Spinal cord (tissue), 10 donors: Measurements from ENCODE around the gene PCP4L1. TPM values are rescaled to one million over a fixed set of nuclear protein-coding genes. Genes with fewer than 3 reads are reported as not detected.

Experiments
- DNase-seq, 6 donors: peaks; one replicate each; pipeline versions ENCODE4 v3.0.0 to v3.0.0-alpha.2; 2013 to 2015; ENCODE audit warnings: low spot score in 6 of 6, low read depth in 4 of 6
- H3K27ac ChIP-seq: one replicate; pipeline ENCODE4 v1.5.1; 2013; ENCODE audit warnings: low read depth, low read length, control low read depth
- H3K27me3 ChIP-seq: one replicate; pipeline ENCODE4 v1.6.1; 2013; ENCODE audit warnings: low read length; ENCODE audit not compliant: control insufficient read depth, insufficient read depth
- H3K36me3 ChIP-seq: one replicate; pipeline ENCODE4 v1.6.1; 2013; ENCODE audit warnings: low read length; ENCODE audit not compliant: control insufficient read depth, insufficient read depth
- H3K4me1 ChIP-seq: one replicate; pipeline ENCODE4 v1.6.1; 2013; ENCODE audit warnings: low read length; ENCODE audit not compliant: control insufficient read depth, insufficient read depth
- H3K4me3 ChIP-seq: one replicate; pipeline ENCODE4 v1.5.1; 2013; ENCODE audit warnings: low read depth, low read length, control low read depth
- H3K9me3 ChIP-seq: one replicate; pipeline ENCODE4 v1.6.1; 2013; ENCODE audit warnings: low read length; ENCODE audit not compliant: control insufficient read depth, insufficient read depth
- WGBS: methylation state at CpG from one replicate; pipeline ENCODE4 v1.1.5; 2013; ENCODE audit warnings: missing lambda C conversion rate; ENCODE audit not compliant: insufficient coverage; 5-methylcytosine and 5-hydroxymethylcytosine counted together
- polyA plus RNA-seq, 2 donors: library from polyadenylated mRNA; unstranded; fragments of 120-200 nt; gene quantifications; one replicate each; pipeline ENCODE4 v1.2.1, GENCODE V29; 2013; ENCODE audit not compliant: insufficient read length in 2 of 2
- total RNA-seq, 2 donors: library from RNA; depleted of rRNA in 1 of 2; stranded (reverse); fragments of 120-200 nt in 1 of 2; fragments of >200 nt in 1 of 2; gene quantifications; one replicate each; pipeline versions ENCODE4 v1.2.3 to v1.2.4, GENCODE V29; 2013 to 2014
- donor health status: healthy.

PCP4L1 gene
- total and polyA plus RNA-seq, 4 donors = 18.6 to 113 (median 92.5) TPM

DNA sequence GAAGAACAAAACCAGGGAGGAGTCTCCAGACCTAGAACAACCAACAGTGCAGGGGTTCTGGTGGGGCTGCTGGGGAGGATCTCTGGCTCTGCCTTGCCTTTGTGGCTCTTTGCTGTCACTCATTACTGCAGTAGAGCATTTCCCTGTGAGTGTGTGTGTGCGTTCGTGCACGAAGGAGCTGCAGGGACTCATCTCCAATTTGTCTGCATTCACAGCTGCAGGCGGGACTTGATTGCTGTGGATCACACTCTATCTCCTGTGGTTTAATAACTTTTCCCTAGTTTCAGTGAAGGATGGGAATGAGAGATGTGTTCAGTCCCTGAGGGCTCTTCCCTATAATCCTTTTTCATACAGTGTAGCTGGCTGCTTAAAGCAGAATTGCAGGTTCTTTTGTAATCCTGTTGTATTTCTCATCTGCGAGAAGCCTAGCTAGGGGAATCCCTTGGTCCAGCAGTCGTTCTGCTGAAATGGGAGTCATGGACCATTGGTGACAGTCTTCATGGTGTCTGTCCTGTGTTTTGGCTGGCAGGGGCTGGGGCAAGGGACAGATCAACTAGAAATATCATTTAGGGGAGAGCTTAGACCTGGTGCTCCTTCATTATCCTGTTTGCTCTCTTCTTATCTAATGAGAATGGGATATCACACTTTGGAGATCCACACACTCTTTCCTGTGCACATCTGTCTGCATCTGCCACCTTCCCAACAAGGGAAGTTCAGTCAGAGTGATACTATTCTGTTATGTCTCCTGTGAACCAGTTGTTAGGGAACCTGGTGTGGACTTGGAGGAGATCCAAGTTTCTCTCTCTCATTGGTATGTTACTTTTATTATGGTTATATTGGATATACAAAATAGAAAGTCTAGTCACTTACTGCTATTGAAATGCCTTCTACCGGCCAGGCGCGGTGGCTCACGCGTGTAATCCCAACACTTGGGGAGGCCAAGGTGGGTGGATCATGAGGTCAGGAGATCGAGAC, 3.0 kb downstream of the PCP4L1 start:
- no peak overlapping the region for H3K27ac ChIP-seq
- H3K4me3 ChIP-seq = peak overlapping the region; percentile 0
- H3K36me3 ChIP-seq = no peaks in the 10 kb centered on the region
- H3K9me3 ChIP-seq = no peaks in the 10 kb centered on the region
- H3K27me3 ChIP-seq = peaks cover 10% of the 10 kb centered on the region
- DNase-seq = peak in 3 of 6 donors; percentile 10 to 91 (median 35)
- peaks cover 13% of the 10 kb centered on the region for H3K4me1 ChIP-seq
- WGBS = 84% methylated on average over 7 of the region's 12 CpGs

- H3K36me3 ChIP-seq = no peaks in the 10 kb centered on the region
- H3K4me3 ChIP-seq = no peak overlapping the region
- no peak for DNase-seq
- no peaks in the 10 kb centered on the region for H3K27me3 ChIP-seq
- 89% methylated on average over 2 of the region's 5 CpGs for WGBS
- H3K27ac ChIP-seq = no peak overlapping the region
- H3K9me3 ChIP-seq = no peaks in the 10 kb centered on the region
- H3K4me1 ChIP-seq = peaks cover 8% of the 10 kb centered on the region
Observed at GRCh38 chr1:161265305-161265704, 6.8 kb downstream of the PCP4L1 start.

GRCh38 chr1:161266202-161266601, 7.7 kb downstream of the PCP4L1 start:
- Histone ChIP-seq H3K36me3 (no peaks in the 10 kb centered on the region), H3K27ac (no peak overlapping the region), H3K9me3 (no peaks in the 10 kb centered on the region), H3K4me3 (no peak overlapping the region), H3K27me3 (no peaks in the 10 kb centered on the region), H3K4me1 (peaks cover 4% of the 10 kb centered on the region)
- DNase-seq = peak in 1 of 6 donors; percentile 67
- WGBS = no CpG with 5 or more reads among the region's 3 CpGs

DNA sequence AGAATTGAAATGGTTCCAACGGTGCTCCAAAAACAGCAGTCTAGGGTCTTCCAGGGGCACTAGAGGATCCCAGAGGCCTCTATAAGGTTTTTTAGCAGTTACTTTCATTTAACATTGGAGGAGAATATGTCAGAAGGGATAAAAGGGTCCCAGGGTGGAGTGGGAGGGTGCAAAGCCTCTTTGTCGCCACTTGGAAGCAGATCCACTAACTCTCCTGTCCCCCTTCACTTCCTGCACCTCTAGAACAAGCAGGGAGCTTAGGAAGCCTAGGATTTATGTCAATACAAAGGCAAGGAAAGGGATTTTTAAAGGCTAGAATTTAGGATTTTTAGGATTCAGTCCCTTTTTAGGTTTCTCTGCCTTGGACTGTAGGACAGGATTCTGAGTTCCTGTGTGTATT, 8.3 kb downstream of the PCP4L1 start:
- peak in 1 of 6 donors; percentile 46 for DNase-seq
- Histone ChIP-seq H3K27ac (no peak overlapping the region), H3K9me3 (no peaks in the 10 kb centered on the region), H3K4me3 (no peak overlapping the region), H3K4me1 (peaks cover 3% of the 10 kb centered on the region), H3K27me3 (no peaks in the 10 kb centered on the region), H3K36me3 (no peaks in the 10 kb centered on the region)
- WGBS = 20% methylated on average over 1 of the region's 2 CpGs

DNA sequence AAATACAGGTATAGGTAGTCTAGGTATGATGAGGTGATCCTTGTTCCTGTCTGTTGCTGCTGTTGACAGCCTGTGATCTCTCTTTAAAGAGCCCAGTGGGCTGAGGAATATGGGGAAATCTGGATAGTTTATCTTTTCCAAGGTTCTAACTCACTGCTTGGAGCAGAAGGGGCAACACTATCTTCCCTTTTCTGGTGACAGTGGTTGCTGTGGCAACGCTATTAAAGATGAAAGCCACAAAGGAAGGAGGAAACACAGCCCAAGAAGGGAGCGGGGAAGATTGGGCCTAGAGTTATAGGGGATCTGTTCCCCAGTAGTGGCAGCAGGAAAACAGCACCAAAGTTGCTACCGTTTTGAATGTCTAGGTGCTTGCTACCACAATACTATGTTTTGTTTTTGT, 8.8 kb downstream of the PCP4L1 start:
- Histone ChIP-seq H3K27me3 (no peaks in the 10 kb centered on the region), H3K36me3 (no peaks in the 10 kb centered on the region), H3K9me3 (no peaks in the 10 kb centered on the region), H3K4me3 (no peak overlapping the region), H3K27ac (no peak overlapping the region), H3K4me1 (peaks cover 3% of the 10 kb centered on the region)
- peak in 1 of 6 donors; percentile 60 for DNase-seq
- WGBS = 32% methylated on average over 2 of the region's 3 CpGs

DNA sequence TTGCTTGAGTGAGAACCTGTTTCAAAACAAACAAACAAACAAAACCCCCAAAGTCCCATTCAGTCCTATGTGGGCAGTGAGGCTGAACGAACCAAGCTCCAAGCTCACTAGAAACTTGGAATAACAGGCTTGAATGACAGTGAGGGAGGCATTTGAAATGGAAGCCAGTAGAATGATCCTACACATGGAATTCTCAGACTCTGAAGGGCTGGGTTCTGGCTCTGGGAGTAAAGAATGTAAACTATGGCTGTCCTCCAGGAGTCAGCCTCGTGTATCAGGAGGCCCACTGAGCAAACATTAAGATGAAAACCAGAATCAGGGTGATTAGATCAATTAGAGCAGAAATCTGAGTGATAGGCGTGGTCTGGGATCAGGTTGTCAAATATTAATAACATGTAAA, 14.9 kb downstream of the PCP4L1 start:
- Histone ChIP-seq H3K4me3 (no peak overlapping the region), H3K9me3 (no peaks in the 10 kb centered on the region), H3K36me3 (no peaks in the 10 kb centered on the region), H3K4me1 (no peaks in the 10 kb centered on the region), H3K27ac (no peak overlapping the region), H3K27me3 (no peaks in the 10 kb centered on the region)
- 42% methylated on average over 1 of the region's 3 CpGs for WGBS
- DNase-seq = no peak

DNA sequence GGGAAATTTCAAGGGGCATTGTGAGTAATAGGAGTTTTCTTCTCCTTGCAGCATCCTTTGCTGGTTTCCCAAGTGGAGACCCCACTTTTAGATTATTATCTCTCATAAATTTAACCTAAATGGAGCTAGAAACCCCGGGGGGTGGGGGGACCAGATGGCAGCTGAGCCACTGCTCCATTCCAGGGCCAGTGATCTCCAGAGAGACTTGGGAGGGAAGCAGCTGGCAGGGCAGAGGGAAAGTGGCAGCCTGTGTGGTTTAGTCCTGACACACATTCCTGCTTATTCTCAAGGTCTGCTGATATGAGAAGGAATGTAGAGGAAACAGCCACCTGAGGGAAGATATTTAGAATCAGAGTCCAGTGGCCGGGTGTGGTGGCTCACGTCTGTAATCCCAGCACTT, 16.3 kb downstream of the PCP4L1 start:
- Histone ChIP-seq H3K27me3 (no peaks in the 10 kb centered on the region), H3K27ac (no peak overlapping the region), H3K36me3 (no peaks in the 10 kb centered on the region), H3K4me1 (no peaks in the 10 kb centered on the region), H3K4me3 (no peak overlapping the region), H3K9me3 (no peaks in the 10 kb centered on the region)
- 17% methylated on average over 1 of the region's 3 CpGs for WGBS
- peak in 1 of 6 donors; percentile 57 for DNase-seq

DNA sequence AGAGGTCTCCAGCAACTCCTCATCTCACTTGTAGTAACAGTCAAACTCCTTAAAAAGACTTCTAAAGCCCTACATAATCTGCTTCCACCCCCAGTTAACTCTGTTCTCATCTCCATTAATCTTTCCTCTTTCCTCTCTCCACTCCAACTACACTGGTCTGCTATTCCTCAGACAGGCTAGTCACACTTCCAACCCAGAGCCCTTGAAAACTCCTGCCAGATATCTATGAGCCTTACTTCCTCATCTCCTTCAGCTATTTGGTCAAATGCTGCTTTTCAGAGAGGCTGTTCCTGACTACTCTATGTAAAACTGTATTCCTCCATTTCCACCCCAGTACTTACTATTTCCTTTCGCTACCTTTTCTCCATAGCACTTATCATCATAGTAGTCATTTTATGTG, 24.4 kb downstream of the PCP4L1 start:
- DNase-seq = no peak

GRCh38 chr1:161285113-161285512, 26.6 kb downstream of the PCP4L1 start:
- no peak for DNase-seq
- H3K4me3 ChIP-seq = no peak overlapping the region
- no peaks in the 10 kb centered on the region for H3K9me3 ChIP-seq
- H3K4me1 ChIP-seq = no peaks in the 10 kb centered on the region
- H3K36me3 ChIP-seq = no peaks in the 10 kb centered on the region
- no peak overlapping the region for H3K27ac ChIP-seq
- H3K27me3 ChIP-seq = no peaks in the 10 kb centered on the region
- no CpG with 5 or more reads among the region's 2 CpGs for WGBS

More for the DNA sequence above, 24.4 kb downstream of the PCP4L1 start:
- no peaks in the 10 kb centered on the region for H3K36me3 ChIP-seq
- no CpG with 5 or more reads among the region's 1 CpG for WGBS
- H3K4me3 ChIP-seq = no peak overlapping the region
- no peaks in the 10 kb centered on the region for H3K27me3 ChIP-seq
- no peak overlapping the region for H3K27ac ChIP-seq
- no peaks in the 10 kb centered on the region for H3K9me3 ChIP-seq
- no peaks in the 10 kb centered on the region for H3K4me1 ChIP-seq

DNA sequence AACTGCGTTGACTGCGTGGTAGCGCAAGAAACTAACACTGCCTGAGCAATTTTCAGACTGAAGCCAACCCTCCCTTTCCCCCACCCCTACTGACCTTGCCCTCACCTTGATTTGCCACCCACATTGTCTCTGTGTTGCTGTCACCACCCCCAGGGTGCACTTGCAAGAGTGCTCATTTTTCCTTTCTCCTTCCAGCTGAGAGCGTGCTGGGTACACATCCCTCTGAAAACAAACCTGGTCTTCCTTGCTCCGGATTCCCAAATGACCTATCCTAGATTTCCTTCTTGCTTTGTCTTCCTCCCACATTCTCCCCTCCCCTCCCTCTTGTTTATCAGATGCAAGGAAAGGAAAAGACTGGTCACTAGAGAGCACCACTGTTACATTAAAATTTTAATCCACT, 27.0 kb downstream of the PCP4L1 start:
- Histone ChIP-seq H3K4me3 (no peak overlapping the region), H3K36me3 (no peaks in the 10 kb centered on the region), H3K9me3 (no peaks in the 10 kb centered on the region), H3K27ac (no peak overlapping the region), H3K27me3 (no peaks in the 10 kb centered on the region), H3K4me1 (no peaks in the 10 kb centered on the region)
- WGBS = 40% methylated on average over 2 of the region's 5 CpGs
- peak in 1 of 6 donors; percentile 58 for DNase-seq
